ACHN (cell line): ENCODE data around the gene TIE1.

Experiments used
- DNase-seq: peaks from one replicate; pipeline ENCODE4 v3.0.0-alpha.2; 2015
- in situ Hi-C: cut with HindIII; loops from 2 replicates; pipeline ENCODE4 v1.10.0; 2017; ENCODE audit warnings: low sequenced_read_pairs, low pct_ligation_motif_present, low pct_unique_long_range_greater_than_20kb

Gene TIE1

DNA sequence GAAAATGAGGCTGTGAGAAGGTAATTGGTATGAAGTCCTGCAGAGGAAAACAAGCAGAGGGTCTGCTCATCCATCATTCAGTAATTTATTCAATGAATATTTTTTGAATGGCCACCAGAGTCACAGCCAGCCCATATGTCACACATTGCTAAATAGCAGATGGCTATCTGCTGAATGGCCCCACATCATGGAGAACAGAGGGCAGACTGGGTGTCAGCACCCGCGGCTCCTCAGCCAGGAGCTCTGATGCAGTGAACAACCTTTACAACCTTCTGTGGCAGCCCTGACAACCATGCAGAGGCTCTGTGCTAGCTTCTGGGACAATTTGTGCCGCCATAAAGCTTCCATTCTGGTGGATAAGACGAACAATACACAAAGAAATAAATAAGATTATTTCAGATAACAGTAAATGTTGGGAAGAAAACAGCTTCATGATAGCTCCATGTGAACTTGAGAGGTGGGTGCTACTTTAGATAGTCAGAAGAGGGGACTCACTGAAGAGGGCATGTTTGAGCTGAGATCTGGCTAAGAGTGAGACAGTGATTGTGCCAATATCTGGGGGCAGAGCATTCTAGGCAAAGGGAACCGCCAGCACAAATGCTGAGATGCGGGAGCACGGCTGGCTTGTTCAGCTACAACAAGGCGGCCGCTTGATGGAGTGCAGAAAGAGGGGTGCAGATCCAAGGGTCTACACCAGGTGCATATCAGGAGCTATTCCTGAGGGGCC lies 12.6 kb upstream of the TIE1 start:
- no peak for DNase-seq
- in situ Hi-C loops, result no loop called here

GRCh38 chr1:43288785-43289706 lies 11.7 kb upstream of the TIE1 start:
- in situ Hi-C loops, result no loop called here
- DNase-seq, result no peak

DNA sequence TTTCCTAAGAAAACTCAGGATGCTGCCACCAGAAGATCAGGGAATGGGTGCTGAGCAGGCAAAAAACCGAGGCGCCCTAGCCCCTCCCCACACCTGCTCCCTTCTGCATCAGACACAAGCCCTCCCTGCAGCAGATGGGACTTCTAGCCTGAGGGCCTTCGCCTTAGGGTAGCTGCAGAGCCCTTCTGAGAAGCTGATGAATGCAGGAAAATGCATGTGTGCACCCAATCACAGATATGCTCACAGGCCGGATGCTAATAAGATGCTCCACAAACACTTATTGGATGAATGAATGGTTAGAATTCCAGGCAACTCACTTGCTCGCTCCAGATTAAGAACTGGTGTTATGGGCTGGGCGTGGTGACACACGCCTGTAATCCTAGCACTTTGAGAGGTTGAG lies 8.6 kb upstream of the TIE1 start:
- DNase-seq, result no peak
- in situ Hi-C loops, result no loop called here

DNA sequence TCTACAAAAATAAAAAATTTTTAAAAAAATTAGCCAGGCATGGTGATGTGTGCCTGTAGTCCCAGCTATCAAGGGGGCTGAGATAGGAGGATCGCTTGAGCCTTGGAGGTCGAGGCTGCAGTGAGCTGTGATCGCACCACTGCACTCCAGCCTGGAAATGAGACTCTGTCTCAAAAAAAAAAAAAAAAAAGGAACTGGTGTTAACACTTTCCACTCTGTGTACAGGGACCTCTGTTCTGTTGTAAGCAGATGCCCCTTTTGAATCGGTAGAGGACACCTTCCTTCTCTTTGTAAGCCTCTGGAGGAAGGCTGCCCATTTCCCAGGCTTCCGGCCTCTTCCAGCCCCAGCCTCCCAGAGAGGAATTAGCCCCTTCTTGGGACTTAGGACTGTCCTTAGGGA lies 8.1 kb upstream of the TIE1 start:
- in situ Hi-C loops, result no loop called here
- DNase-seq, result no peak

- in situ Hi-C loops, result no loop called here
- DNase-seq, result no peak
Observed at GRCh38 chr1:43293176-43293575, 7.6 kb upstream of the TIE1 start.

DNA sequence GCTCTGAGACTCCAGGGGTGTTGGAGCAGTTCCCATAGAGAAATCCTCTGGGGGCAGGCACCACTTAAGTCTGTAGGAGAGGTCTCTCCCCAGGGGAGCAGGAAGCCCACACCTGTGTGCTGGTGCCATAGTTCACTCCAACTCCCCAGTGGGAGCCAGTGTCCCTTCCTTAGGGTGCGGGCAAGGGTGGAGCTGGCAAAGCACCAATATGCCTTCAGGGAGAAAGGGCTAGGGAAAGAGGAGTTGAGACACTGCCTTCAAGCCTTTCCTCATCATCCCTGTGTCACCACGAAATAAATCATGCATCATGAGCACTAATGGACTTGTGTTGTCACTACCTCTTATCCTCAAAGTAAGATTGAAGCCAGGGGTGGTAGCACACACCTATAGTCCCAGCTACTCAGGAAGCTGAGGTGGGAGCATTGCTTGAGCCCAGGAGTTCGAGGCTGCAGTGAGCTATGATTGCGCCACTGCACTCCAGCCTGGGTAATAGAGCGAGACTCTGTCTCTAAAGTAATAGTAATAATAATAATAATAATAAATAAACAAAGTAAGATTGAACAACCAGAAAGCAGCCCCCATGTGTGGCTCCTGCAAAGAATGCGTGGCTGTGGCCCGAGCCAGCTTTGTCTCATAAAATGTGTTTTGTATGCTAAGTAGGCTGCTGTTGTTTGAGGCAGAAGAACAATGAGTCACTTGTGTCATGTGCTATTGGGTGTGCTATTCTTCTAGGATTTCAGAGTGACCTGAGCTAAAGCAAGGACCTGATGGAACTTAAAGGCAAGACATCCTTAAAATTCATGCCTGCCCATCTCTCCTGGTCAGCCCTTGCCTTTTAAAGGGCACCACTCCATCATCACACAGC lies 6.7 kb upstream of the TIE1 start:
- in situ Hi-C loops, result no loop called here
- no peak for DNase-seq

- no peak for DNase-seq
- in situ Hi-C loops, result no loop called here
Observed at GRCh38 chr1:43294761-43295160, 6.0 kb upstream of the TIE1 start.

GRCh38 chr1:43296207-43296606 lies 4.6 kb upstream of the TIE1 start:
- in situ Hi-C loops, result no loop called here
- DNase-seq, result no peak

GRCh38 chr1:43298055-43298454 lies 2.7 kb upstream of the TIE1 start:
- in situ Hi-C loops, result no loop called here
- no peak for DNase-seq

GRCh38 chr1:43299101-43299500 lies 1.7 kb upstream of the TIE1 start:
- DNase-seq, result no peak
- in situ Hi-C loops, result no loop called here

DNA sequence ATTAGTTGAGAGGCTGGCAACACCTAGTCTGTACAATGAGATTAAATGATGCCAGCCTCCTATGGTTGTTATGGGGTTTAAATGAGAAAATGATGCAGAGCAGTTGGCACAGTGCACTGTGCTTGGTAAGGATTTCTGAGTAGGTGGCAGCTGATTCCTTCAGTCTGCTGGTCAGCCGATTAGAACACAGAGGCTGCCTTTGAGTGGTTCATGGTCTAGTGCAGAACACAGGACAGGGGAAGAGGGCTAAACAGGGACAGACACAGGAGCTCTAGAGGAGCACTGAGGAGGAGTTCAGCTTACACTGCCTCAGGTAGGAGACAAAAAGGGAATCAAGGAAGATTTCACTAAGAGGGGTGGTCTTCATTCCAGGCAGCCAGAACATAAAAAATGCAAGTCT lies 1.4 kb downstream of the TIE1 start:
- in situ Hi-C loops, result no loop called here
- DNase-seq, result no peak

GRCh38 chr1:43302721-43303470 lies 2.1 kb downstream of the TIE1 start:
- no peak for DNase-seq
- in situ Hi-C loops, result no loop called here

DNA sequence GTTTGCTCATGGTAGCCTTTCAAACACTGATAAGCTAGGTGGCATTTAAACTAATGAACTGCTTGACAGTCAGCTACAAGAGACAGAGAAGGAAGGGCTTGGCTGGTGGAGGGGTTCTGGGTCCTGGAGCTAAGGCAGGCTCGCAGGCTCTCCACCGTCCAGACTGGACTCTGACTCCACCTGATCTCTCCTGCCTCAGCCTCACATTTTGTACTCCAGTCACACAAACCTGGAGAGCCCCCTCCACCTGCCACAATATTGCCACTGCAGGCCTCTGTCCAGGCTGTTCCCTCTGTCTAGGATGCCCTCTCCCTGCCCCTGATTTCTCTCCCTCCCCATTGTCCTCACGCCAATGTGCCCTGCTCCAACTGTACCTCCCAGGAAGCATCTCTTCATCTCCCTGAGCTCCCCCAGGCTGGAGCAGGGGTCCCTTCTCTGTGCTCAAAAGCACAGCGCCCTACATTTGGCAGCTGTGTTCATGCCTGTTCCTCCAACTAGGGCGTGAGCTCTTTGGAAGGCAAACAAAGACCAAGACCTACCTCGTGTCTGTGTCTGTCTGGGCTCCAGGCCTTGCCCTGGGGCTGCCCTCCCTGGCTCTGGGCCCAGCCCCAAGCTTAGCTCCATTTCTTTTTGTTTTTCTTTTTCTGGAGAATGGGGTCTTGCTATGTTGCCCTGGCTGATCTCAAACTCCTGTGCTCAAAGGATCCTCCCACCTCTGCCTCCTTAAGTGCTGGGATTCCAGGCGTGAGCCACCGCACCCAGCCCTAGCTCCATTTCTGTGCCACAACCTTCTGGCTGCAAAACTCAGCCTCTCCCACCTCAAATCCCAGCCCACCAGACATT lies 2.9 kb downstream of the TIE1 start:
- no peak for DNase-seq
- in situ Hi-C loops, result no loop called here

DNA sequence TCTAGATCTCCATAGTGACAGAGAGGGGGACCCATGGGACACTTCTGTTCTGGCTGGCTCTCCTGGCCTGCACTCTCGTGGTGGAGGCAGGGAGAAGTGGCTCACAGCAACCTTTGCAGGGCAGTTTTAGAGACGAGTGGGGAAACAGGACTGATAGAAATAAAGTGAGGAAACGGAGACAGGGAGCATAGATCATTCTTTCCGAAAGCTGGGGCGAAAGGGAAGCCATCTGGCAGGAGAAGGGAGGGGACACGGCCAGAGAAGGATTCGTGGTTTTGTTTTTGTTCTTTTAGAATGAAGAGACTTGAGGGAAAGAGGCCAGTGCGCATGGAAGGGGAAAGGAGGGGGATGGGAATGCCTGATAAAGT lies 3.5 kb downstream of the TIE1 start:
- in situ Hi-C loops, result no loop called here

GRCh38 chr1:43304771-43305300 lies 4.1 kb downstream of the TIE1 start:
- in situ Hi-C loops, result no loop called here
- no peak for DNase-seq

More for the DNA sequence above, 3.5 kb downstream of the TIE1 start:
- no peak for DNase-seq

DNA sequence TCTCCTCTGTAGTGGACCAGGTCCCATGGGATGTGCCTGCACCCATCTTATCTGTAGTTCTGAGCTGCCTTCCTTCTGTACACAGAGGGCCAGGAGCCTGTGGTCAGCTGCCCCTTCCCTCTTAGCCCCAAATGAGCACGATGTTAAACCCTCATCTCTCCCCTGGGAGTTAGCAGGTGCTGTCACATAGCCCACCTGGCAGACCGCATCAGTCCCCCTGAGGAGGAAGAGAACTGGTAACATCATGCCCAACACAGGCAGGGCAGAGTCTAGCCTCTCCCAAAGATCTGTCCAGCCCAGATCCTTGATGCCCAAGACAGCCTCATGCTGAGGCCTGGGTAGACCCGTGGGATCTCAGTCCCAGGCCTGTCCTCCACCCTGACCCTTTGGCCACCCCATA lies 4.7 kb downstream of the TIE1 start:
- no peak for DNase-seq
- in situ Hi-C loops, result no loop called here

DNA sequence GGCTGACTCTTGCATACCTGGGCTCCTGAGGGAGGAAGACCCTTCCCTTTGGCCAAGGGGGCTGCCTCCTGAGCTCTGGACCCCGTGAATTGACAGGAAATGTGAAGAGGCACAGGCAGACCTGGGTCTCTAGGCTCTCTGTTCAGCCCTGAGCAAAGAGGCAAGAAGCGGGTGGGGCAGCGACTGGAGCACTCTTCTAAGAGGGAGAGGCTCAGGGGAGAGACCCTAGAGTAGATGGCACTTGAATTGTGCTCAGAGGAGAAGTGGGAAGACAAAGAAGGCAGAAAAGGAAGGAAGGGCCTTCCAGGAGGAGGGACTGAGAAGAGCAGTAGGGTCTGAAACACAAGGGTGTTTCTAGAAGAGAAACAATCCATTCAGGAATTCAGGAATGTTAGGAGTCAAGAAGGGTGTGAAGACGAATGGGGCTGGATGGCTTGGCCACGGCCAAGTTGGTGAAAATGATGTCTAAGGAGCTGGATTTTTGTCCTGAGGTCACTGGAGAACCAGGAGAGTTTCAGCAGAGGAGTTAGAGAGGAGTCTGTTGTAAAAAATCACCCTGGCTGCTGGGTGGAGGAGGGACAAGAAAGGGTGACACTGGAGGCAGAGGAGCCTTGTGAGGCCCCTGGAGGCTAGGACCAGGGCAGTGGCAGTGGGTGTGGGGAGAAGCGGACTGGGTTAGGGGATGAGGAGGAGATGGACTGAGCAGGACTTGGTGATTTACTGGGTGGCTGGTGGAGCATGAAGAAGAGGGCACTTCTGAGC lies 5.3 kb downstream of the TIE1 start:
- in situ Hi-C loops, result no loop called here
- no peak for DNase-seq
